ENCODE measurements around the gene CD72.

The CD72 gene

DNA sequence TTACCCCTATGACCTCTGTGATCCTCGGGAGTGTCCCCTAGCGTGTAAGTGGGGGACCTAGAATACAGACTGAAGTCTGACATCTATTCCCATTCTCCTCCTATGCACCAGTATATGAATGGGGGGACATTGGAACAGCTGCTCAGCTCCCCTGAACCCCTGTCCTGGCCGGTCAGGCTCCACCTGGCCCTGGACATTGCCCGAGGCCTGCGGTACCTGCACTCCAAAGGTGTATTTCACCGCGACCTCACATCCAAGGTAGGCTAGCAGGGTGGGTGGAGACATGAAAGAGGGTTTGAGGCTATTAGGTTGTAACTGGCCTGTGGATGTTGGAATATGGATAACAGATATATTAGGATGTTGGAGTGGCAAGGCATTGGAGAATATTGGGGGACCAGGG lies 11.5 kb downstream of the CD72 start:
- no peak overlapping the region for H2AFZ ChIP-seq (ENCODE audit: low read length)
- no peak for DNase-seq
- H3K4me1 ChIP-seq (ENCODE audit: low read length): peaks cover 16% of the 10 kb centered on the region
- H4K20me1 ChIP-seq (ENCODE audit: insufficient read depth, low read length): no peaks in the 10 kb centered on the region
- no peaks in the 10 kb centered on the region for H3K36me3 ChIP-seq (replicated peaks; ENCODE audit: insufficient read depth, low read length)
- H3K9me3 ChIP-seq (replicated peaks; ENCODE audit: insufficient read depth, low read length): no peaks in the 10 kb centered on the region
- H3K79me2 ChIP-seq (ENCODE audit: low read length): peaks cover 15% of the 10 kb centered on the region
- H3K9ac ChIP-seq (ENCODE audit: low read length): no peak overlapping the region
- no peak overlapping the region for H3K4me3 ChIP-seq (ENCODE audit: low read length)
- TF ChIP-seq CTCF (IDR thresholded peaks at IDR 0.05; ENCODE audit: low read length) (no peak), EZH2phosphoT487 (IDR thresholded peaks at IDR 0.05; ENCODE audit: low read length) (no peak), EZH2 (optimal IDR thresholded peaks at IDR 0.05; ENCODE audit: low read depth, low read length) (no peak)
- H3K9me2 ChIP-seq (replicated peaks; ENCODE audit: insufficient read depth, low read length): no peaks in the 10 kb centered on the region
- peaks cover 6% of the 10 kb centered on the region for H3F3A ChIP-seq (ENCODE audit: insufficient read depth, low read length)
- no peak overlapping the region for H3K27ac ChIP-seq (ENCODE audit: low read length)
- H3K4me2 ChIP-seq (ENCODE audit: low read depth, low read length): peak overlapping the region; percentile 76; the same call in 1 of the 2 replicates
- no peaks in the 10 kb centered on the region for H3K27me3 ChIP-seq (replicated peaks; ENCODE audit: insufficient read depth, low read length)

DNA sequence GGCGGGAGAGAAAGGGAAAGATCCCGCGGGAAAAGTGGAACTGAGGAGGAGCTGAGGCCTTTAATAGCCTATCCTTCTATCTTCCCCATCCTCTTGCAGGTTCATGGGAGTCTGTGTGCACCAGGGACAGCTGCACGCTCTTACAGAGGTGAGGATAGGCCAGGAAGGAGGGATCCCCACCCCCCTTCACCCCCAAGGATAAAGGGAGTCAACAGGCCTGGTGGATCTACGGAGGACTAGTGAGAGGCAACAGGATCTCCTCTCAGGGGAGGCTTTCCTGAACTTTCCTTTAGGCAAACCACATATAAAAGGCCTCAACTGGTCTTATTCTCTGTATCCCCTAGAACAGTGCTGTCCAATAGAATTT lies 12.1 kb downstream of the CD72 start:
- no peak overlapping the region for H3K27ac ChIP-seq (ENCODE audit: low read length)
- H3K4me1 ChIP-seq (ENCODE audit: low read length): peaks cover 16% of the 10 kb centered on the region
- peak overlapping the region; percentile 55; the same call in 1 of the 2 replicates for H3K9ac ChIP-seq (ENCODE audit: low read length)
- H3K4me3 ChIP-seq (ENCODE audit: low read length): peak overlapping the region; percentile 78
- no peaks in the 10 kb centered on the region for H3K36me3 ChIP-seq (replicated peaks; ENCODE audit: insufficient read depth, low read length)
- no peaks in the 10 kb centered on the region for H3K27me3 ChIP-seq (replicated peaks; ENCODE audit: insufficient read depth, low read length)
- no peaks in the 10 kb centered on the region for H4K20me1 ChIP-seq (ENCODE audit: insufficient read depth, low read length)
- H3K79me2 ChIP-seq (ENCODE audit: low read length): peaks cover 15% of the 10 kb centered on the region
- peak overlapping the region; percentile 76 for H3K4me2 ChIP-seq (ENCODE audit: low read depth, low read length)
- H3F3A ChIP-seq (ENCODE audit: insufficient read depth, low read length): peaks cover 6% of the 10 kb centered on the region
- TF ChIP-seq EZH2 (optimal IDR thresholded peaks at IDR 0.05; ENCODE audit: low read depth, low read length) (no peak), EZH2phosphoT487 (IDR thresholded peaks at IDR 0.05; ENCODE audit: low read length) (no peak), CTCF (IDR thresholded peaks at IDR 0.05; ENCODE audit: low read length) (no peak)
- H3K9me2 ChIP-seq (replicated peaks; ENCODE audit: insufficient read depth, low read length): no peaks in the 10 kb centered on the region
- no peak for DNase-seq
- H3K9me3 ChIP-seq (replicated peaks; ENCODE audit: insufficient read depth, low read length): no peaks in the 10 kb centered on the region
- H2AFZ ChIP-seq (ENCODE audit: low read length): peak overlapping the region; percentile 43

DNA sequence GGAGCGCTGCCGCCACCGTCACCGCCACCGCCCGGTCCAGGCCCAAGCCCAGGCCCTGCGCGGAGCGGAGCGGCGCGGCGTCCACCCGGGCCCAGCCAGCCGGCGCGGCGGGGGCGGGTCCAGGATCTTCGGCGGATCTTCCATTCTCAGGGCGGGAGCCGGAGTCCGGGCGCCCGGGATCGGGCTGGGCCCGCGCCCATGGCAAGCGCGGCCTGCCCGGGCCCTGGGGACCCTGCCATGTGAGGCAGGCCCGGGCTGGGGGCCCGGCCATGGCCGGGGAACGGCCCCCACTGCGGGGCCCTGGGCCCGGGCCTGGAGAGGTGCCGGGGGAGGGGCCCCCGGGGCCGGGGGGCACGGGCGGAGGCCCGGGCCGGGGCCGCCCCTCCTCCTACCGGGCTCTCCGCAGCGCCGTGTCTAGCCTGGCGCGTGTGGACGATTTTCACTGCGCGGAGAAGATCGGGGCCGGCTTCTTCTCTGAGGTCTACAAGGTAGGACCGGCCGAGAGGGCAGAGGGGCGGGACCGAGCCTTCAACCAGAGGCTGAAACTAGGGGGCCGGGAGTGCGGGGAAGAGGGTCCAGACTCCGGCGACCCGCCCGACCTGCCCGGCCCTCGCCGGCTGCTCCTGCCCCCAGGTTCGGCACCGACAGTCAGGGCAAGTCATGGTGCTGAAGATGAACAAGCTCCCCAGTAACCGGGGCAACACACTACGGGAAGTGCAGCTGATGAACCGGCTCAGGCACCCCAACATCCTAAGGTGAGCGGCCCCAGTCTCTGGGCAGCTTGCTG lies 12.7 kb downstream of the CD72 start:
- Histone ChIP-seq H3K27ac (ENCODE audit: low read length) (no peak overlapping the region), H2AFZ (ENCODE audit: low read length) (peak overlapping the region; percentile 43), H3K36me3 (replicated peaks; ENCODE audit: insufficient read depth, low read length) (no peaks in the 10 kb centered on the region), H3K9ac (ENCODE audit: low read length) (peak overlapping the region; percentile 55; the same call in 1 of the 2 replicates), H3K9me2 (replicated peaks; ENCODE audit: insufficient read depth, low read length) (no peaks in the 10 kb centered on the region), H3F3A (ENCODE audit: insufficient read depth, low read length) (peaks cover 6% of the 10 kb centered on the region), H3K27me3 (replicated peaks; ENCODE audit: insufficient read depth, low read length) (no peaks in the 10 kb centered on the region), H3K4me2 (ENCODE audit: low read depth, low read length) (peak overlapping the region; percentile 76), H4K20me1 (ENCODE audit: insufficient read depth, low read length) (no peaks in the 10 kb centered on the region), H3K9me3 (replicated peaks; ENCODE audit: insufficient read depth, low read length) (no peaks in the 10 kb centered on the region), H3K4me3 (ENCODE audit: low read length) (peak overlapping the region; percentile 78), H3K4me1 (ENCODE audit: low read length) (peaks cover 16% of the 10 kb centered on the region), H3K79me2 (ENCODE audit: low read length) (peaks cover 15% of the 10 kb centered on the region)
- peak; percentile 21 for DNase-seq
- TF ChIP-seq EZH2 (optimal IDR thresholded peaks at IDR 0.05; ENCODE audit: low read depth, low read length) (no peak), EZH2phosphoT487 (IDR thresholded peaks at IDR 0.05; ENCODE audit: low read length) (no peak), CTCF (IDR thresholded peaks at IDR 0.05; ENCODE audit: low read length) (no peak)
